Keratinocyte (primary cell): ENCODE data around the gene ROBO2. TPM values are rescaled to one million over a fixed set of nuclear protein-coding genes. Genes with fewer than 3 reads are reported as not detected.

Experiments
- DNase-seq: peaks from one replicate; pipeline ENCODE4 v3.0.0-alpha.2; 2011; ENCODE audit warnings: low read depth, missing footprints, low spot score
- FAIRE-seq: peaks from 2 replicates; lab custom pipeline; 2011; peaks lifted over from hg19 to GRCh38; lab: Jason Lieb, UNC
- H2AFZ ChIP-seq: 2 replicates; pipeline ENCODE4 v1.6.0; 2012; ENCODE audit warnings: low read length, control low read depth, inconsistent platforms; ENCODE audit not compliant: control insufficient read depth
- H3K27ac ChIP-seq: 2 replicates; pipeline ENCODE4 v1.5.1; 2011; ENCODE audit warnings: low read length; ENCODE audit not compliant: control insufficient read depth, insufficient read depth
- H3K27me3 ChIP-seq: 3 replicates; pipeline ENCODE4 v1.6.0; 2011; ENCODE audit warnings: low read length; ENCODE audit not compliant: control insufficient read depth, insufficient read depth; ENCODE audit errors: extremely low read depth
- H3K36me3 ChIP-seq, 2 experiments: 2 replicates in 1 of 2; 3 replicates in 1 of 2; pipeline ENCODE4 v1.5.1; 2011; ENCODE audit warnings: low read length in 2 of 2, mild to moderate bottlenecking in 1 of 2; ENCODE audit not compliant: control insufficient read depth in 2 of 2, insufficient read depth in 2 of 2; ENCODE audit errors: extremely low read depth in 1 of 2
- H3K4me1 ChIP-seq: 3 replicates; pipeline ENCODE4 v1.5.1; 2011; ENCODE audit warnings: low read length; ENCODE audit not compliant: control insufficient read depth, insufficient read depth; ENCODE audit errors: extremely low read depth
- H3K4me2 ChIP-seq: 3 replicates; pipeline ENCODE4 v1.6.0; 2011; ENCODE audit warnings: low read depth, low read length; ENCODE audit not compliant: control insufficient read depth, insufficient read depth; ENCODE audit errors: extremely low read depth
- H3K4me3 ChIP-seq, 3 experiments: fragments of 200-600 bp in 1 of 3; sonication (generic) in 1 of 3; 2 replicates in 2 of 3; 3 replicates in 1 of 3; pipeline ENCODE4 v1.5.1; 2011 to 2016; ENCODE audit warnings: low read length in 3 of 3, mild to moderate bottlenecking in 3 of 3, control low read depth in 2 of 3, inconsistent platforms in 1 of 3, low read depth in 1 of 3, mixed read lengths in 1 of 3, mixed run types in 1 of 3, moderate library complexity in 1 of 3; ENCODE audit not compliant: control insufficient read depth in 2 of 3, insufficient read depth in 2 of 3; ENCODE audit errors: extremely low read depth in 1 of 3
- H3K79me2 ChIP-seq: 2 replicates; pipeline ENCODE4 v1.6.0; 2012; ENCODE audit warnings: low read length; ENCODE audit not compliant: control insufficient read depth, insufficient read depth
- H3K9ac ChIP-seq: 3 replicates; pipeline ENCODE4 v1.6.0; 2011; ENCODE audit warnings: low read length; ENCODE audit not compliant: control insufficient read depth, insufficient read depth; ENCODE audit errors: extremely low read depth
- H3K9me1 ChIP-seq: 3 replicates; pipeline ENCODE4 v1.6.0; 2011; ENCODE audit warnings: low read length; ENCODE audit not compliant: control insufficient read depth, insufficient read depth; ENCODE audit errors: extremely low read depth
- H3K9me3 ChIP-seq: 2 replicates; pipeline ENCODE4 v1.5.1; 2012; ENCODE audit warnings: low read depth, low read length; ENCODE audit not compliant: control insufficient read depth
- H4K20me1 ChIP-seq: 3 replicates; pipeline ENCODE4 v1.6.0; 2011; ENCODE audit warnings: low read length; ENCODE audit not compliant: control insufficient read depth, insufficient read depth; ENCODE audit errors: extremely low read depth
- EZH2 ChIP-seq: IDR thresholded peaks from one replicate; pipeline ENCODE4 v1.6.1; 2012; ENCODE audit warnings: inconsistent platforms, mild to moderate bottlenecking, low read length, moderate library complexity
- dilution Hi-C: fragments of 300-500 bp; cut with MboI; formaldehyde crosslinking; loops from one replicate; pipeline ENCODE4 v1.7.0; 2020; ENCODE audit warnings: low sequenced_read_pairs; ENCODE audit not compliant: extremely low pct_ligation_motif_present
- polyA plus RNA-seq, 5 experiments: library from polyadenylated mRNA; depleted of rRNA in 3 of 5; stranded (reverse) in 3 of 5; stranded (forward) in 1 of 5; unstranded in 1 of 5; fragments of >200 nt; gene quantifications; 1 replicate in 1 of 5; 2 replicates in 3 of 5; 3 replicates in 1 of 5; pipeline versions ENCODE4 v1.2.1 to v1.2.3, GENCODE V29; 2011 to 2012; ENCODE audit warnings: missing spikeins in 2 of 5, low read depth in 1 of 5, low replicate concordance in 1 of 5
- TF ChIP-seq, protein P1 (sequence below), 3 experiments: IDR thresholded peaks in 1 of 3; conservative IDR thresholded peaks in 1 of 3; optimal IDR thresholded peaks in 1 of 3; 2 replicates in 2 of 3; 3 replicates in 1 of 3; pipeline versions ENCODE3 to v1.5.1; 2011; ENCODE audit warnings: low read length in 3 of 3, mild to moderate bottlenecking in 3 of 3, moderate library complexity in 2 of 3, control low read depth in 1 of 3, inconsistent platforms in 1 of 3; ENCODE audit not compliant: insufficient read depth in 2 of 3; ENCODE audit errors: extremely low read depth in 1 of 3

ROBO2 gene
- polyA plus RNA-seq, 1 donor (not counting 4 experiments of a cell fraction or from before 2014, with no cell fraction given) = 0.30 TPM

DNA sequence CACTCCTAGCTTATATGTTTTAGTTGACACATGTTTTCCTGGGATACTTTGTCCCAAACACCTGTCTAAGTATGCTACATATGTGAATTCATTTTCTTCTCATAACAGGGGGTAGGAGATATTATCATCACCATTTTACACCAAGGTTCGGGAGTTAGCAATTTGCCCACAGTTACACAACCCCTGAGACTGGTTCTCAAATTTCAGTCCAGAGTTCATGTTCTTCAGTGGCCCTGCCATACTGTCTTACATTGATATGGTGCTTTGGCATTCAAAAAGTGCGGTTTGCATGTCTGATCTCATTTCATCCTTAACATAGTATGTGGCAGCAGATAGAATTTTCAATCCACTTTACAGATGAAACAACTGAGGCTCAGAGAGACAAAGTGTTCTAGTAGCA, 38.4 kb downstream of the ROBO2 start:
- Histone ChIP-seq H4K20me1 (no peaks in the 10 kb centered on the region), H3K79me2 (no peaks in the 10 kb centered on the region), H2AFZ (no peak overlapping the region), H3K9ac (no peak overlapping the region), H3K36me3 (no peaks in the 10 kb centered on the region), H3K9me1 (no peaks in the 10 kb centered on the region), H3K4me2 (no peak overlapping the region), H3K27ac (no peak overlapping the region), H3K4me1 (no peaks in the 10 kb centered on the region), H3K9me3 (no peaks in the 10 kb centered on the region), H3K4me3 (no peak overlapping the region), H3K27me3 (no peaks in the 10 kb centered on the region)
- dilution Hi-C loops = no loop called here
- FAIRE-seq = no peak
- TF ChIP-seq, protein P1, sequence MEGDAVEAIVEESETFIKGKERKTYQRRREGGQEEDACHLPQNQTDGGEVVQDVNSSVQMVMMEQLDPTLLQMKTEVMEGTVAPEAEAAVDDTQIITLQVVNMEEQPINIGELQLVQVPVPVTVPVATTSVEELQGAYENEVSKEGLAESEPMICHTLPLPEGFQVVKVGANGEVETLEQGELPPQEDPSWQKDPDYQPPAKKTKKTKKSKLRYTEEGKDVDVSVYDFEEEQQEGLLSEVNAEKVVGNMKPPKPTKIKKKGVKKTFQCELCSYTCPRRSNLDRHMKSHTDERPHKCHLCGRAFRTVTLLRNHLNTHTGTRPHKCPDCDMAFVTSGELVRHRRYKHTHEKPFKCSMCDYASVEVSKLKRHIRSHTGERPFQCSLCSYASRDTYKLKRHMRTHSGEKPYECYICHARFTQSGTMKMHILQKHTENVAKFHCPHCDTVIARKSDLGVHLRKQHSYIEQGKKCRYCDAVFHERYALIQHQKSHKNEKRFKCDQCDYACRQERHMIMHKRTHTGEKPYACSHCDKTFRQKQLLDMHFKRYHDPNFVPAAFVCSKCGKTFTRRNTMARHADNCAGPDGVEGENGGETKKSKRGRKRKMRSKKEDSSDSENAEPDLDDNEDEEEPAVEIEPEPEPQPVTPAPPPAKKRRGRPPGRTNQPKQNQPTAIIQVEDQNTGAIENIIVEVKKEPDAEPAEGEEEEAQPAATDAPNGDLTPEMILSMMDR (optimal IDR thresholded peaks at IDR 0.05 in 1 of 3, IDR thresholded peaks at IDR 0.05 in 1 of 3, conservative IDR thresholded peaks at IDR 0.05 in 1 of 3; ENCODE audit: extremely low read depth in 1 of 3, insufficient read depth in 2 of 3, low read length in 3 of 3) = no peak
- TF ChIP-seq EZH2 = no peak
- no peak for DNase-seq

DNA sequence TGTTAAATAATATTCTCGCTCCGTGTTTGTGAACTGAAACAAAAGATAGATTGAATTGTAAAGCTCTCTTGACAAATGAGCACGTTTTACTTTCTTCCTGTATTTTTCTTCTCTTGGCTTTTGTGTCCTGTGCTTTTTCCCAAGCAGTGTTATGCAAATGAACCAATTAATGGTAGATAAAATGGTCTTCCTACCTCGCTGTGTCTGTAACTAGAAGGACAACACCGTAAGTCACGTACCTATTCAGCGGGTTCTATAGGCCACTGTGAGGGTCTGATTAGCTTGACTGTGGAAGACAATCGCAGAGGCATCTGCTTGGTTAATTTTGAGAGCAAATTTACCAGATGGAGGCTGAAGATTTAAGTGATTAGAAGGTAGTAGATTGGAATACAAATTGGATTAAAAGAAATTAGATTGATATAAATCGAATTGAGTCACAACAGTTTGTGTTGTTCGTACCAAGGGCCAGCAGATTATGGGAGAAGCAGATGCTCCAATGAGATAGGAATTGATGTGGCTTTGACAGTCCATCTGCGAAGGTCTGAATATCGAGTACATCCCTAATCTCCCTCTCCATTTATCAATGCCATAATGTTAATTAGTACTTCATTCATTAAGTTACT, 40.2 kb downstream of the ROBO2 start:
- FAIRE-seq = no peak
- Histone ChIP-seq H3K79me2 (no peaks in the 10 kb centered on the region), H3K36me3 (no peaks in the 10 kb centered on the region), H3K27ac (no peak overlapping the region), H3K4me1 (no peaks in the 10 kb centered on the region), H3K9me3 (no peaks in the 10 kb centered on the region), H3K9ac (no peak overlapping the region), H3K27me3 (no peaks in the 10 kb centered on the region), H4K20me1 (no peaks in the 10 kb centered on the region), H3K9me1 (no peaks in the 10 kb centered on the region), H3K4me2 (no peak overlapping the region), H3K4me3 (no peak overlapping the region), H2AFZ (no peak overlapping the region)
- DNase-seq = no peak
- TF ChIP-seq, protein P1 (optimal IDR thresholded peaks at IDR 0.05 in 1 of 3, IDR thresholded peaks at IDR 0.05 in 1 of 3, conservative IDR thresholded peaks at IDR 0.05 in 1 of 3; ENCODE audit: extremely low read depth in 1 of 3, insufficient read depth in 2 of 3, low read length in 3 of 3) = no peak
- no peak for TF ChIP-seq EZH2
- dilution Hi-C loops = no loop called here
